ENCODE results near the gene S1PR4.

- TF ChIP-seq CTCF (IDR thresholded peaks at IDR 0.05; ENCODE audit: low read depth, low read length, poor library complexity, severe bottlenecking), result no peak
- TF ChIP-seq EZH2phosphoT487 (IDR thresholded peaks at IDR 0.05; ENCODE audit: borderline replicate concordance, low read length), result no peak
Observed at GRCh38 chr19:3186160-3186688, 7.7 kb downstream of the S1PR4 start.

Measured in DOHH2 (cell line).